ENCODE measurements around the gene LENEP. TPM values are rescaled to one million over a fixed set of nuclear protein-coding genes. Genes with fewer than 3 reads are reported as not detected.

The LENEP gene
- total RNA-seq, 2 donors from 2014 or later, result not detected

DNA sequence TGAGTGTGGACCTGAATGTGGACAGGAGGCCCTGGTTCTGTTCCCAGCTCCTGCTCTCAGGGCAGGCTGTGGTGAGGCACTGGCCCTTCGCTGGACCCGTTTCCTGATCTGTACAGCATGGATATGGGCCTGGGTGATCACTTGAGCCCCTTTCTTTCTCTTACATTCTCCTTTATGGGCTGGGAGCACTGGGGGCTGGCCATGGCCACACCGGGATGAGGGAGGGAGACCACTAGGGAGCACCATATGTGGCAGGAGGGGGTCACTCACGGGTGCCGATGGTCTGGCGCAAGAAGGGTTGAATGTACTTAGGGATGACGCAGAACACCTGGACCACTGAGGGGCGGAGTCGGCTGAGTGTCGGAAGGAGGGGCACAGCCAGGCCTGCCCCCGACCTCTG lies 37.5 kb downstream of the LENEP start:
- Histone ChIP-seq H3K27ac (no peak overlapping the region), H3K4me3 (no peak overlapping the region), H3K27me3 (no peaks in the 10 kb centered on the region), H3K36me3 (no peaks in the 10 kb centered on the region), H3K4me1 (no peaks in the 10 kb centered on the region), H3K9me3 (no peaks in the 10 kb centered on the region)
- TF ChIP-seq, protein P1, sequence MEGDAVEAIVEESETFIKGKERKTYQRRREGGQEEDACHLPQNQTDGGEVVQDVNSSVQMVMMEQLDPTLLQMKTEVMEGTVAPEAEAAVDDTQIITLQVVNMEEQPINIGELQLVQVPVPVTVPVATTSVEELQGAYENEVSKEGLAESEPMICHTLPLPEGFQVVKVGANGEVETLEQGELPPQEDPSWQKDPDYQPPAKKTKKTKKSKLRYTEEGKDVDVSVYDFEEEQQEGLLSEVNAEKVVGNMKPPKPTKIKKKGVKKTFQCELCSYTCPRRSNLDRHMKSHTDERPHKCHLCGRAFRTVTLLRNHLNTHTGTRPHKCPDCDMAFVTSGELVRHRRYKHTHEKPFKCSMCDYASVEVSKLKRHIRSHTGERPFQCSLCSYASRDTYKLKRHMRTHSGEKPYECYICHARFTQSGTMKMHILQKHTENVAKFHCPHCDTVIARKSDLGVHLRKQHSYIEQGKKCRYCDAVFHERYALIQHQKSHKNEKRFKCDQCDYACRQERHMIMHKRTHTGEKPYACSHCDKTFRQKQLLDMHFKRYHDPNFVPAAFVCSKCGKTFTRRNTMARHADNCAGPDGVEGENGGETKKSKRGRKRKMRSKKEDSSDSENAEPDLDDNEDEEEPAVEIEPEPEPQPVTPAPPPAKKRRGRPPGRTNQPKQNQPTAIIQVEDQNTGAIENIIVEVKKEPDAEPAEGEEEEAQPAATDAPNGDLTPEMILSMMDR (IDR thresholded peaks at IDR 0.05), result no peak
- DNase-seq (ENCODE audit: low spot score), result no peak

DNA sequence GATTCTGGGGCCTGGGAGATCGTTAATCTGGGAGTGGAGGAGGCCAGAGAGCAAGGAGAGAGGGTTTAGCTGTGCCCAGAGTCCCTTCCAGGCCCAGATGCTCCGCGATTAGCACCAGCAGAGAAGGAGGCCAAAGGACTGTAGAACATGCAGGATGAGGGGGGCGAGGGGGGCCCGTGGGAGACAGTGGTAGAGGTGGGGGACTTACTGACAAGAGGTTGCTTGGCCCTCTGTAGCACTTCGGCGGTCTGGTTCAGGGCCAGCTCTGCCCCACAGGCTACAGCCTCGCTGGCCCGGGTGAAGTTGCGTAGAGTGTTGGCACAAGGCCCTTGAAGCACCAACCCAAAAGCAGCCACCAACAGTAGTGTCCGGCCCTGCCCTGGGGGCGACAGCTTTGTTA lies 39.5 kb downstream of the LENEP start:
- no peak for DNase-seq (ENCODE audit: low spot score)
- H3K36me3 ChIP-seq, result no peaks in the 10 kb centered on the region

DNA sequence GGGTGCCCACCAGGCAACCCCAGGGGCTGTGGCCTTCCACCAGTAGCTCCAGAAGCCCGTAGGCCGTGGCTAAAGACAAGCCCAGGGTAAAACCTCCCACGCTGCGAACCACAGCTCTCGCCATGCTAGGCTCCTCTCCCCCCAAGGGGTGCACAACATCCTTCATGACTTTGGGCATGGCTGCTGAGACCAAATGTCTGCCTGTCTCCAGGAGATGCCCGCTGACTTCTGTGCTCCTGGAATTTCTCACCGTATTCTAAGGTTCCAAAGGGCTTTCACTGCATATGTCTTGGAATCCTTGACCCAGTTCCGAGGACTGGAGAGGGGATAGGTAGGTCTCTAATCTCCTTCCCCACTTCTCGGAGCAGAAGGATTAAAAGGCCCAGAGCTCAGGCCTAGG lies 40.1 kb downstream of the LENEP start, which contains the start of the genes DCST1 and DCST2:
DCST1 (plus strand) TSS at position 301 of the 400 bp plus-strand sequence. CDS start 213 bp downstream, outside the sequence.
DCST2 (minus strand) TSS at position 258 of the 400 bp plus-strand sequence; CDS start at position 178, 80 bp downstream.
- no peaks in the 10 kb centered on the region for H3K27me3 ChIP-seq
- H3K4me1 ChIP-seq, result peaks cover 0 to 1% of the 10 kb centered on the region in 2 donors
- no peaks in the 10 kb centered on the region for H3K9me3 ChIP-seq
- DNase-seq (ENCODE audit: low spot score), result no peak
- TF ChIP-seq, protein P1 (IDR thresholded peaks at IDR 0.05), result no peak
- H3K36me3 ChIP-seq, result no peaks in the 10 kb centered on the region
- no peak within 1 kb of the TSS for H3K27ac ChIP-seq
- H3K4me3 ChIP-seq, result no peak within 1 kb of the TSS

More for the DNA sequence above, 39.5 kb downstream of the LENEP start:
- Histone ChIP-seq H3K4me3 (no peak overlapping the region), H3K9me3 (no peaks in the 10 kb centered on the region), H3K27ac (no peak overlapping the region), H3K4me1 (no peaks in the 10 kb centered on the region), H3K27me3 (no peaks in the 10 kb centered on the region)
- TF ChIP-seq, protein P1 (IDR thresholded peaks at IDR 0.05), result no peak

DNA sequence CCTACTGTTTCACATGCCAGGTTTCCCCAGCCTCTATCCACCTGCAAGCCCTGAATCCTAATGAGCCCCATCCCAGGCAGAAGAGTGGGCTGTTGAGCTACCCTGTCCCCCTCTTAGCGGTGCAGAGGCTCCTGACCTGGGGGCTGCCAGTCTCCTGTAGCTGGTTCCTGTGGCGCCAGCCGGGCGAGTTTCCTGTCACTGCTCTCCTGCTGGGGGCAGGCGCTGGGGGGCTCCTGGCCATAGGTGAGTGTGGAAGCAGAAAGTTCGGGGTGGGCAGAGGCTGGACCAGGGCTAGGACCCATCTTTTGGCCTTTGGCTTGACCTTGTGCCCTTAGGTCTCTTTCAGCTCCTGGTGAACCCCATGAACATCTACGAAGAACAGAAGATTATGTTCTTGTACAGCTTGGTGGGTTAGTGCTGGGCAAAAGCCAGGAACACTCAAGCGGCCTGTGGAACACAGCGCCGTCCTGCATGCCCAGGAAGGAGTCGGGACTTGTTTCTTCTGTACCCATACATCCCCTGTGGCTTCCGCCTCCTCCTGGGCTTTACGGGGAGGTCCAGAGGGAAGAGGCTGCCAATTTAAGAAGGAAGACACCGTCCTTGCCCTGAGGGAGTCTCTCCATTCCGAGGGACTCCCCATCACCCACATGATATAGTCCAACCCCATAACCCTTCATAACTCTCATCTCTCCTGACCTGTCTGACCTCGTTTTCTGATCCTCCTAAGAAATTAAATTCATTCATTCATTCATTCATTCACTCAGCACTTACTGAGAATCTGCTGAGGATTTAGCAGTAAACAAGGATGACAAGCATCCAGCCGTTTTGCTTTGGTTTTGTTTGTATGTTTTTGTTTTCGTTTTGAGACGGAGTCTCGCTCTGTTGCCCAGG lies 41.2 kb downstream of the LENEP start:
- no peak for DNase-seq (ENCODE audit: low spot score)
- H3K27me3 ChIP-seq, result no peaks in the 10 kb centered on the region
- H3K4me3 ChIP-seq, result no peak overlapping the region
- no peak overlapping the region for H3K27ac ChIP-seq
- TF ChIP-seq, protein P1 (IDR thresholded peaks at IDR 0.05), result no peak
- no peaks in the 10 kb centered on the region for H3K36me3 ChIP-seq
- H3K4me1 ChIP-seq, result peaks cover 0 to 9% of the 10 kb centered on the region in 2 donors
- H3K9me3 ChIP-seq, result no peaks in the 10 kb centered on the region

DNA sequence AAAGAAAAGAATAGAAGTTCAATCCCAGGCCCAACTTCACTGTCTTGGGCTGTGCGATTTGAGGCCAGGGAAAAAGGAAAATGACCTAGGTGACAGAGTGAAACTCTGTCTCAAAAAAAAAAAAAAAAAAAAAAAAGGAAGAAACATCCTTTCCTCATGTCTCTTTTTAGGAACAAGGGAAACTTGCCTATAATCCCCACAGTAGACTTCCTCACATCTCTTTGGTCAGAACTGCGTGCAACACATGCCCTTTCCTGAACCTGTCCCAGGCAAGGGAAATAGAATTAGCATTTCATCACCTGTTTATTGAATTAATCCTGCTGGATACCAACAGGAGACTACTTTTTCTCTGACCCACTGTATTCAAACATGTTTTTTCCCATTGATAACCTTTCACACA lies 42.5 kb downstream of the LENEP start:
- TF ChIP-seq, protein P1 (IDR thresholded peaks at IDR 0.05), result no peak
- Histone ChIP-seq H3K27ac (no peak overlapping the region), H3K4me3 (no peak overlapping the region), H3K36me3 (no peaks in the 10 kb centered on the region), H3K9me3 (no peaks in the 10 kb centered on the region), H3K27me3 (no peaks in the 10 kb centered on the region), H3K4me1 (peaks cover 0 to 9% of the 10 kb centered on the region in 2 donors)
- no peak for DNase-seq (ENCODE audit: low spot score)
